ENCODE data around the gene RPA3. TPM values are rescaled to one million over a fixed set of nuclear protein-coding genes. Genes with fewer than 3 reads are reported as not detected.

The RPA3 gene
- 74.7 and 125 TPM in 2 replicates for total RNA-seq (2014; rRNA removed; shearing (Covaris generic))

DNA sequence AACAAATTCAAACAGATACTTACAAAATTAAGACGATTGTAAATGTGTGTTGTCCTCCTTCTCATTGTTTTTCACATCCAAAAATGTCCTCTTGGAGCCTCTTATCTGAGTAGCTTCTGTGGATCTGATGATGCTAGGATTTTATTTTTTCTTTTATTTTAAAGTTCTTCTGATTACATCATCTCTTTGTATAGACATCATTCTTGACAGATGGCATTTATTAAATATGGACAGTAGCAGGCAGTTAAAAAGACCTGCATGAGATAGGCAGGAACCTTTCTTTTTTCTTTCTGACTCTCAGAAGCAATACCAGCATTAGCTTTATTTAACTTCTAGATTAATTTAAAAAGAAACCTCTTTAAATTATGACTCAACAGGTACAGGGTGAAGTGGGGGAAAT lies at the start of gene RPA3:
Gene RPA3 (minus strand): TSS at position 116 of the 400 bp plus-strand sequence. CDS start 78,189 bp downstream, outside the sequence.
- DNase-seq (ENCODE audit: low read depth), result no peak

DNA sequence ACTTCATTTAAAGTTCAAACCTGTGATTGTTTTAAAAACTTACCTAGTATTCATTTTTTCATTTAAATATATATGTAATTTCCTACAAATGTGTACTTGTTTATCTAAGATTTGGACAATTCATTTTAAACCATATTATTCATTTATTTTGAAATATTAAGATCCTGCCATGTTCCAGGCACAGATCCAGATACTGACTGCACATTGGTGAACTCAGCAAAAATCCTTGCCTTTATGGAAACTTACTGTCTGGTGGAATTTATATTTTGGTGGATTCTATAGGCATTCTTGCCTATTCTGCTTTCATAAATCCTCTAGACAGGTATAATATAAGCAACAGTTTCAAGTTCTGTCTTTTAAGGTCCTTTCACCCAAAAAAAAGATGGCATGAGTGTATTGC lies 48.3 kb upstream of the RPA3 start:
- no peak for DNase-seq (ENCODE audit: low read depth)

DNA sequence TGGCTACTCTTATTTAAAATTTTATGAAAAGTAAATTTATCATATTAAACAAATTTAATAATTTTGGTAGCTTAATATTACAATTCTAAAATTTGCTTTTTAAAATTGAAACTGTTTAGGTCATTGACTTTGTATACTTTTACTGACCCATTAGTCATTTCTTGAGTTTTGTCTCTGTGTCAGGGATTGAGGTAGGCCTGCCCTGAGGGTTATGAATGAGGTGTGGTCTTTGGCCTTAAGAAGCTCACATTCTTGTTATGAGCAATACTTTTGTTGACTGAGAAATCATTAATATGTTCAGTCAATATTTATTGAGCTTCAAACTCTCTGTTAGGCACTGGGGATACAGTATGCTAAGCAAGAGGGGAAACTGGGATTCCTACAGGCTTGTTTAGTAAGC lies 47.0 kb upstream of the RPA3 start:
- no peak for DNase-seq (ENCODE audit: low read depth)

DNA sequence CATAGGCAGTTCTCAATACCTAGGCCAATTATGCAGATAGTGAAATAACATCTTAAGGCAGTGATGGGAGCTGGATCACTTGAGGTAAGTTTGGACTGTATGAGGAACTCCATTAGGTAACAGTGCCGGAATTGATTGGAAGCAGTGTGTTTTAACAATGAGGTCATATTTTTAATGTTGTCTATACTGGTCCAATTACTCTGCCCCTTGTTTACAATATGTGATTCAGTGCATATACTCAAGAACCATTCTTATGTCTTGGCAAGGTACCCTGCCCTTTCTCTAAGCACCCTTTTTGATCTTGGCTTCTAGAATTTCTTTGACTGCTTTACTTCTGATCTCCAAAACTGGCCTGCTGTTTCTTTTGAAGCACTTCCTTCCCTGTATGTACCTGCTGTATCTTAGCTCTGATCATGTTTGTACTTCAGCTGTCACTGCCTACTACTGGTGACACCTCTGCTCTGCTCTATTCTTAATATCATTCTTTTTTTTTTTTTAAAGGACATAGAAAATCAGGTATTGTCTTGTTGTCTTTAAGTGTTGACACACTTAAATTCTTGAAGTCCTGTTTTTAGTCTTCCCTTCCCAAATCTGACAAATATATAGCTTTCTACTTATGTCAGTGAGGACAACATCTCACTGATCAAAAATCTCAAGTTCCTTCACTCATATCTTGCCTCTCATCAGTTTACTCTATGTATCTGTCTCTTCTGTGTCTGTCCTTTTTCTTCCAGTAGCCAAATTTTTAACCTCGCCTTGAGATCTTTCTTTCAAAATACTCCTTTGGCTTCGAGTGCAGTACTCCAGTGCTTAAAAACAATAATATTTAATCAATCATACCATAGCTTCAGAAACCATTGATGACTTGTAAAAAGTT lies 46.4 kb upstream of the RPA3 start:
- no peak for DNase-seq (ENCODE audit: low read depth)

DNA sequence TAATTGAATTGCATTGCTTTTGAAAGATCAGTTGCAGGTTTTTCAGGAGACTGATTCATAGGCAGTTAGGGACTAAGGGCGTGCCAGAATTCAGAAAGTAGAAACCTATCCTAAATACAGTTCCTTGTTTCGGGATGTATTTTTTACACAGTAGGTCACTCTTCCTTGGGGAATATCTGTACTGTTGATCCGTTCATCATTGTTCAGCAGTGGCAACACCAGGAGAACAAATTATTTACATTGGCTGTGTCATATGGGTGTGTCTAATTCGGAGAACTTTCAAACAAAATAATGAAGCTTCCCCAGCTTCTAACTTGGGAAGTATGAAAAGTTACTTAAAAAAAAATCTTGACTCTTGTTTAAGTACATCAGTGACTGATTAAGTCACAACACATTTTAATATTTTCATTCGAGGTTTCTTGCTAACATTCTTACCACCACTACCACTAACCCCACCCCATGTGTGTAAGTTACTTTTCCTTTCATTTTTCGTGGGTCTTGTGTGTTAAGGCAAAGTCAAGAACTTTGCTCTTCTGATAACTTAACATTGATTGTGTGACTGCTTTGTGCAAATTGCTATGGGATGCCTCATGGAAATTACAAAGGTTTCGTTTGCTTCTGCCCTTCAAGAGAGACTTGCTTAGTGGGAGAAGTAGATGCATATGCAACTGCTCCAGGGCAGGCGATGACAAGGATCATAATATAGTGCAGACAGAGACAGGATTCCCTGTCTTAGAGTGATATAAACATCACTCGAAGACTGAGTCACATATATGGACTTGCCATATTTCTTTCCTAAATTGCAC lies 43.8 kb upstream of the RPA3 start:
- peak; percentile 33 for DNase-seq (ENCODE audit: low read depth)

DNA sequence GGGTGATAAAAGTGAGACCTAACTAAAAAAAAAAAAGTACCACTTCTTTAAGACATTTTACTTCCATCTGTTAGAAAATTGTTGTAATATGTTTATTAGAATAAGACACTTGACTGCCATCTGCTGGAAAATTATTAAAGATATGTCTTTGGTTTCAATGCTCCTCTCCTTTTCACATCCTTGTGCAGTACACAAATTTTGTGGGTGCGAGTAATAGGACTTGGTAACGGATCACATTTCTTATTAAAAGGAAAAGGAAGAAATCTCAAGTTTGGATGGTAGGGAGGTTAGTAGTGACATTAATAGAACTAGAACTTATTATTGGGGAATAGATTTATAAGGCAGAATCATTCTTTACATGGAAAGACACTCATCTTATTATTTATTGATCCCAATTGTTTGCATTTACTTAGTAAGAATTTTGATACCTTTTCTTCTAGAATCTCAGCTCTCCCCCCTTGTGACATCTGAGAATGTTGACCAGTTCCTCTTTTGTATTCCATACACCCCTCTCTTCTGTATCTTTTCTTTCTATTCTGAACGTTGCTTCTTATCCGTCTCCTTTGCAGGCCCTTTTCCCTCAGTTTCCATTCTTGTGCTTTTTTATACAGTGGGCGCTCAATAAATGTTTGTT lies 43.0 kb upstream of the RPA3 start:
- DNase-seq (ENCODE audit: low read depth), result no peak

DNA sequence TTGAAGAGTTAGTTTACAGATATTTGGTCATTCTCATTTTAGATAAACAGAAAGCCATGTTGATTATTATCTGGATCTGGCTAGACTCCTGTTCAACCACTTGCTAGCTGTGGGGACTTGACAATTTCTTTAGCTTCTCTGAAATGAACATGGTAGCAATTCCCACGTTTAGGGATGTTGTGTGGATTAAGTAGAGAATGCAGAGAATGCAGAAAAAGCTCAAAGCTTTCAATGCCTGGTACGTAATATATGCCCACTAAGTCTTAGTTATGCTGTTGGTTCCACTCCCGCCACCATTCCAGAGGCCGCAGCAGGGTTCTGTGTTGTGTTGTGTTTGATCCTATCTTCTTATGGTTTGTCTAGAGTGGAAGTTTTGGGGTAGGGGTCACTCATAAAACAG lies 39.2 kb upstream of the RPA3 start:
- DNase-seq (ENCODE audit: low read depth), result no peak

DNA sequence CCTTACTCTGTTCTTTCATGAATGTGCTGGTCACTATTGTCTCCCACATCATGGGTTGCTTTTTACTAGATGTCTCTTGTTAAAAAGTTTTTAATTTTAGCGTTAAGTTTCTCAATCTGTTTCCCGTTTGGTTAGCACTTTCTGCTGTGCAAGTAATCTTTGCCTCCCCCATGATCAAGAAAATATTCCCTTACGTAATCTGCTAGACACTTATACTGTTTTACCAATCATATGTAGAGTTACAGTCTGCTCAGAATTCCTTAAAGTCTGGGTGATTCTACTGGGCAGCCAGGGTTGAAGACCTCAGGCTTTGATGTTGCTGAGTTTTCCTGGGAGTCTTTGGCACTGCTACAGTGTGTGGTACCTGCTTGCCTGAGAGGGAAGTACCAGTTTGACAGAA lies 38.2 kb upstream of the RPA3 start:
- no peak for DNase-seq (ENCODE audit: low read depth)

DNA sequence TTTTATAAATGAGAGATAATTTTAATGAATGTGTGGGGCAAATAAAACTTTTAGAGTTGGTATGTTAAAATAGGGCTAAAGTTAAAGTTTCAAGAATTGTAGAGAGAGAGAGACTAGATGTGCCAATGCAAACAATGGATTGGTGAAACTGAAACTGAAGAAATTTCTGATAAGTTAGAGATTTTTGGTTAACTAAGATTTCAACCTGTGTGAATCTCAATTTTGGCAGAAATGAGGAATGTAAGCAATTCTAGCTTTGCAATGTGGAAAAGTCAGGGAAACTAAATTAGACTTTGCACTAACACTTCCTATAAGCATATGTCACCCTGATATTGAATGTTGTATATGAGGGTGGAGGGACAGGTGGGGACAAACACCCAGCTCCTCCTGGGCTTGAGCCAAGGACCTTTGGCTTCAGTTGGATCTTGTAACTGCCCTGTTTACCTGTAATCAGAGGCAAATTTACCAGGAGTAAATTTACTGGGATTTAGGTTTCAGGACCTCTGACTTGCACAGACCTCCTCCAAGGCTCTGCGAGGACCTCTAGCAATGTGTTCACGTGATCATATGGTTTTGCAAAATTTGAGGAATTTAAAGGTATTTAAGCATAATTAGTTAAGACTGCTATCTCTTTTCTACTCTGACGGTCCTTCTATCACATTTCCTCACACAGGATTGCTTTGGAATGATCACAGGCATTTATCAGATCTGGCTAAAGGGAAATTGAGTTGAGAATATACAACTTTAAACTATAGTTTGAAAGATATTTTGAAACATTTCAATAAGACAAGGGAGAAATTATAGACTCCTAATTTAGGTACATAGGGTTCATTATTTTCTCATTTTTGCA lies 33.1 kb upstream of the RPA3 start:
- no peak for DNase-seq (ENCODE audit: low read depth)

DNA sequence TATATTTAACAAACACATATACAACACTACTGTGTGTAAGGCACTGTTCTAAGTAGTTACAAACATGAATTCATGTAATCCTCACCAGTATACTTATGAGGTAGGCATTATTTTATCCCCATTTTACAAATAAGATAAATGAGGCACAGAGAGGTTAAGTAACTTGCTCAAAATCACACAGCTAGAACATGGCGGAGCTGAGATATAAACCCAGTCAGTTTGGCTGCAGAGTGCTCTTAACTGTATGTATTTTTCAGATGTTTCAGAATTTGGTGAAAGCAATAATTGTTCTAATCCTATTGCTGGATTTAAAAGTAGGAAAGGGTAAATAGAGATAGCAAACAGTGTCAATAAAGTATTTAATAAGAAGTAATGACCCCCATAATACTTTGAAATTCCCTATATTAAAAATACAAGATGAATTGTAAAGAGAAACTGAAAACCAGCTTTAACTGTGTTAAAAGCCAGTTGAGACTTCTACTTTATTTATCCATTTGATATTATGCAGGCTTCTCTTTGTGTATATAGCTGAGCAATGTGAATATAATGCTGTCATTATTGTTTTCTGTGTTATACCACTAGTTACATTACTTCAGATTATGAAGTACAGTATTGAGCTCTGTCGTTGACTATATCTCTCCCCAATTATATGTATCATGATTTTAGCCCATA lies 32.3 kb upstream of the RPA3 start:
- no peak for DNase-seq (ENCODE audit: low read depth)

DNA sequence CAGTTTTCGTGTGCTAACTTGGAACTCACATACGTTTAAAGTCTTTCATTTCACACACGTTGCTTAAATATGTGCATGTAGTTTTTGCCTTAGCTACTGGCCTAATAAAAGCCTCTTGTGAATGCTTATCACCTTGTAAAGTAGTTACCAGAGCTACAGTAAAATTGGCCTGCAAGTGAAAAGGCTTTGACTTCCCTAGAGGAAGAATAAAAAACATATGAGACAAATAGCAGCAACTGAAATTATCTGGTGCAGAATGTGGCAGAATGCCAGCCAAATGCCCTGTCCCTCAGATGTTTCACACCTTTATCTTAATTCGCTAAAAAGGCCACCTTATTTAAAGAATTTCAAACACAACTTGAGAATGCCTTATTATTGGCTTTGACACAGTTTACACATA lies 28.1 kb upstream of the RPA3 start:
- DNase-seq (ENCODE audit: low read depth), result no peak

DNA sequence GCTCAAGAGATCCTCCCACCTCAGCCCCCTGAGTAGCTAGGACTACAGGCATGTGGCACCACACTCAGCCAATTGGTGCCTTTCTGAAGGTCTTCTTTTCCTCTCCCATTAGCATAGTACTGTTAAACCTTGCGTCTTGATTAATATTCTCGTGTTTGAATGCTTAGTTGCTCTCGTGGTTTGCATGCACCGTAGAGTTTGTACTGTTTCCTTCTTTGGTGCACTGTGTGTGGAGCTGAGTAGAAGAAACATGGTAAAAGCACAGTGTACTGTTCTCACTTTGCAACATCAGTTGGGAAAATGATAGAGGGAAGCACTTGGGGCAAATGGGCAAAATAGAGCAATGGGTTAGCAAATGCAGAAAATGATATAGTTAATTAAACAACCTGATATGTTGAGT lies 27.6 kb upstream of the RPA3 start:
- no peak for DNase-seq (ENCODE audit: low read depth)

DNA sequence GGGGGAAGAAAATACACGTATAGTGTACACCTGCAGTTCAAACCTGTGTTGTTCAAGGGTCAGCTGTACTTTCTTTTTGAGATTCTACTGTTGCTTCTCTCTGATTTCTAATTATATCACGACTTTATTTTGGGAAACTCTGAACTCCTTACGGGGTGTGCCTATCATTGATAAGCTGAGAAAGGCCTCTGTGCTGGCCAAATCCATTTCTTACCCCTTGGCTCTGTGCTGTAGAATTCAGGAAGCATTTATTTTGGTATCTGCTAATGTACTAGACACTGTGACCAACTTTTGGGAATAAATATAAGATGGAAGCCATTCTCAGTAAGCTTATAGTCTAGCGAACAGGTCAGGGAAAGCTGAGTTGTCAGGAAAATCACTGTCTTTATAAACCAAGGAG lies 26.9 kb upstream of the RPA3 start:
- DNase-seq (ENCODE audit: low read depth), result no peak

DNA sequence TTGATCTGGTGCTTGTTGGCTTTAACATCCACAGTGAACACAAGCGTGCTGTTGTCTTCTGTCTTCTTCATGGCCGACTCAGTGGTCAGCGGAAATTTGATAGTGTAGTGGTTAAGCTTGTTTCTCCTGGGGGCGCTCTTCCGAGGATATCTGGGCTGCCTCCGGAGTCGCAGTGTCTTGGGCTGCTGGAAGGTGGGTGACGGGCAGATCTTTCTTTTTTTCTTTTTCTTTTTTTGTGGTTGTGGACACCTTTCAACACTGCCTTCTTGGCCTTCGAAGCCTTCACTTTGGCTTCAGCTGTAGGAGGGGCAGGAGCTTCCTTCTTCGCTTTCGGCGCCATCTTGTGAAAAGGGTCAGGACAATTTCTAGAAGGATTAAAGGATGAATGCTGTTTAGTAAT lies 23.8 kb upstream of the RPA3 start:
- no peak for DNase-seq (ENCODE audit: low read depth)

DNA sequence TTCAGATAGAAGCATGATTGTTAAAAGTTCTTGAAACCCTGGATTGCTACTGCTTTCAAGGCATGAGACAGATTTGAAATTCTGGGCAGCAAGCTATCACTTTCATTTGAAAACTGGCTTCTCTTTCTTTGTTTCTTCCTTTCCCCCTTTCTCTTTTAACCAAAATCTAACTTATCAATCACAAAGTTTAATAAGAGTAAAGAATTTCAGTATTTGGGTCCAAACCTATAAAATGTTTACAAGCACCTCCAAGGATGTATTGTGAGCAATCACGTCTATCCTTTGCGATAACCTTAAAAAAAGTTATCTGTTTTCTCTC lies 21.6 kb upstream of the RPA3 start:
- DNase-seq (ENCODE audit: low read depth), result no peak

DNA sequence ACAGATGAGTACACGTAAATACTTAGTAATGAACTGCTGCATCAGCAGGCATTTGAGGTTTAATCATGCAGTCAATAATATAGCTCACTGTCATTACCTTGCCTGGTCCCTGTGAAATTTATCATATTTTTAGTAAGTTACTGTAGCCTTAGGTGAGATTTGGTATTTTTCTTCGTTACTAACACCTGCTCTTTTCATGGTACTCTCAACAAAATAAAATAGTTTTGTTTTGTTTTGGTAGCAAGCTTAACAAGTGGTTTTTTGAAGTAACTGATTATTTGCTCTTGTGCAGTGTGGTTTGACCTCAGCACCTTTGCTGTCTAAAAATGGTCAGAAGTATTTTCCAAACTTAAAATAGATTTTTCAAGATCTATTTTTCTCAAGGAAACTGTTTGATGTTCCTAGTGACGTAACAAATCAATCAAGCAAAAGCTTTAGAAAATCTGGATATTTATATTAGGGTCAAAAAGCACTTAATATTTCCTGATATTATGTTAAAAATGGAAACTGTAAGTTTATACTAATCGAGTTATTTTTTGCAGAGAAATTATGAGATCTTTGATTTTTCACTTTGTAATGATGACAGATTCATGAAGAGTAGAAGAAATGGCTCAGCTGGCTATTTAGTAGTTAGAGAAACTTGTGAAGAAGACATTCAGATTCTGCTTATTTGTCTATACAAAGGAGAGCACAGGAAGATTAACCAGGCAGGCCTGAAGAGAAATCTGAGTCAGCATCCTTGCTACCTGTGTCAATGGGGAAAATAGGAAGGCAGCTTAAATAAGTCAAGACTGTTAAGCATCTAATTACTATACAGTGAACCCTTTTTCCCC lies 21.0 kb upstream of the RPA3 start:
- no peak for DNase-seq (ENCODE audit: low read depth)

DNA sequence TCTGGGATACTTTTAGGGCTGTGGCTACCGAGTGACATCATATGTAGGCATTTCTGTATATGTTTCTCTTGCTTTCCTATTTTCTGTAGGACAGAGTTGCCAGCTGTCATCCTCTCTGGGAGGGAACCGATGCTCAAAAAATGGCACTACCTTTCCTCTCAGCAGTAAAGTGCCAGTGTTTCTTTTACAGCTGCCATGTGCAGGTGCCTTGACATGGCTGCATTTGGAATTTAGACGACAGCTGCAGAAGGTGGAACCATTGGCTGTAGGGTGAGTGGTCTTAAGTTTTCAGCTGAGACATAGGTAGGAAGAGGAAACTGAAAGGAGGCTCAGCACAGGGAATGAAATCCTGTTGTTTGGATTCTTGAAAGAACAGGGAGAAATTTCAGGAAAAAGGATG lies 20.2 kb upstream of the RPA3 start:
- no peak for DNase-seq (ENCODE audit: low read depth)

DNA sequence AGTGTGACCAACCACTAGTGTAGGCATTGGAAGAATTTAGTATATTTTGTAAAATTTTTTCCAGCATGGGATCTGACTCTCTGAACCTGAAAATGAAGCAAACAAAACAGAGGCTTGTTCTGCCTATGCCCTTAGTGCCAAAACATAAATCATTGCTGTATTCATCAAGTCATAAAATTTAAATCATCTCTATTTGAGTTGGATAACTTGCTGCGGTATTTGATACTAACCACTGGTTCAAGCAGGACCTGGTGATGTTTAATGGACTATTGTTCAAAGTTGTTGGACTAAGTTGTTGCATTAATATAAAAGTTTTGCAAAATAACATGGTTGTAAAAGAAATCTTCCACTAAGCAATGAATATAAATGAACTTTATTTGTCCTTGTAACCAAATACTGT lies 19.8 kb upstream of the RPA3 start:
- no peak for DNase-seq (ENCODE audit: low read depth)

DNA sequence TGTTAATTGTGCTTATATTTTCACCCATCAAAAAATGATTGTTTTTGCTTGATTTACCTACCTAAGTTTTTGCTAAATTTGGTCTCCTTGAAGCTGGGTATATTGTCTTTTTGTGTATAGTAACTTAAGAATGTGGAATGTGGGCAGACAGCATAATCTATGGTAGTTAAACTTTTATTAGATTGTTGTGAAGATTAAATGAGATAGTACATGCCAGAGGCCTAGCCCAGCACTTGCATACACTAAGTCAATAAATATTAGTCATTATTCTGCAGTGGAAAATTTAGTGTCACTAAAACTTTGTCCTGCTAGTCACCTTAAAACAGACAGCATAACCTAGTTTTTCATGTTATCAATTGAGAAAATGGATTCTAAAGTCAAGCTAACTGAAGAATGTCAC lies 19.3 kb upstream of the RPA3 start:
- DNase-seq (ENCODE audit: low read depth), result no peak

DNA sequence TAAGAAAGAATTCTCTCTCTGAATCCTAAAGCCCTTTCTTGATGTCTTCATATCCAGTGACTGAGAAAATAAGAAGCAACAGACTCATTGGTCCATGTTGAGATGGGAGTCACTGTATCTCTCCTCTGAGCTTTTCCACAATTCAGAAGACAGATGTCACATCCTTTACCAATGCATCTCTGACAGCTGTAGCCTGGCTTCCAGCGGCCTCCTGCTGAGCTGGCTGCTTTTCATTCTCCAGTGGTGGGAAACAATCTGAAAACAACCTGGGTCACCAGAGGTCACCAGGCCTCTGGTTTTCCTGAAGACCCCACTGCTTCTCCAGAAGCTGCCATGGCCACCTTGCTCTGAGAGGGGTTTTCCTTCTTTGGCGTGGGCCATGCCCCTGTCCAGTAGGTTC lies 18.3 kb upstream of the RPA3 start:
- no peak for DNase-seq (ENCODE audit: low read depth)
